HG02943 (cell line): Measurements from ENCODE around the gene SLC35G4.
"Not testable (repeated sequence)": the region's sequence is repeated elsewhere in the genome, so short reads cannot be mapped to it uniquely, and the experiment has no call there.

Experiments used
- ATAC-seq: cut with Tn5 transposase; IDR thresholded peaks from one replicate; pipeline ENCODE4 v1.9.1; 2021; ENCODE audit warnings: mild to moderate bottlenecking, low read depth, moderate library complexity; ENCODE audit not compliant: unreplicated experiment

The SLC35G4 gene

DNA sequence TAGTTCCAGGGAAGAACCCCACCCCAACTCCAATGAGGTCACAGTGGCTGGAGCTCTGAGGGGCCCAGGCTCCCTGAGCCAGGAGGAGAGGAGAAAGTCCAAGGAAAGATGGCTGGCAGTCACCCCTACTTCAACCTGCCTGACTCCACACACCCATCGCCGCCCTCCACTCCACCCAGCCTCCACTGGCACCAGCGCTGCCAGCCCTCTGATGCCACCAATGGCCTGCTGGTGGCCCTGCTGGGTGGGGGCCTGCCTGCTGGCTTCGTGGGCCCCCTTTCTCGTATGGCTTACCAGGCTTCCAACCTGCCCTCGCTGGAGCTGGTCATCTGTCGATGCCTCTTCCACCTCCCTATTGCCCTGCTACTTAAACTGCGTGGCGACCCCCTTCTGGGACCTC, at the start of gene SLC35G4:
Gene SLC35G4 (plus strand): TSS at position 109 of the 400 bp plus-strand sequence. CDS start 0 bp downstream, at position 109.
- ATAC-seq, result not testable (repeated sequence)

DNA sequence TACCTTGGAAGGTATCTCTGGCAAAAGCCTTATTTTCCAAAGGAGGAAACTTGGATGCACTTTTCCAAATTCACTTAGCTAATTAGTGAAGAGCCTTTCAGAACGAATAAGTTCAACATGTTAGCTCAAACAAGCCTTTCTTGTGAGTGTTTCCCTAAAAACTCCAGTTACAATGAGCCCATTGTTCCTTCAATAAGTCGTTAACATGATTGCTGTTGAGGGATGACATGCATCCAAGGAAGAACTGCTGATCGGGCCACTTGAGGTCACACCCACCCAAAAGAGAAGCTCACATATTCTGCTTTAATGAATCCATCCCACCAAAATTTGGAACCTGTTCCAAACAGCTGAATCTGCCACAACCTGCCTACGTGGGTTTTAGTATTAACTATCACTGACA, 48.1 kb upstream of the SLC35G4 start:
- ATAC-seq, result no peak

DNA sequence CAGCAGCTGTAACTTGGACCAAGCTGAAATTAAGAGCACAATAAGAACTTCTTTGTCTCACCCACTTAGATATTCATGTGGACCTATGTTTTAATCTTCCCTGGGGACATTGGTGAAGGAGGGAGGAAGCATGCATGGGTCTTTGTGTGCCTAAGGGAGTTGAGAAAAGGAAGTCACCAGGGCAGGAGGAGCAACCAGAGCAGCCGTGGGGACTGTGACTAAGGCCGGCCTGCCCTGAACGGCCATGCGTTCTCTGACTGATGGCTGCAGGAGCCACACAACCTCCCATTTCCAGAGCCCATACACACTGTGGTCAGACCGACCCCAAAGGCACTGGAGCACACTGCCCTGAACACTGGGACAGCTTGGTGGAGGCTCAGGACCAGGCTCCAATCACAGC, 43.7 kb upstream of the SLC35G4 start:
- no peak for ATAC-seq

DNA sequence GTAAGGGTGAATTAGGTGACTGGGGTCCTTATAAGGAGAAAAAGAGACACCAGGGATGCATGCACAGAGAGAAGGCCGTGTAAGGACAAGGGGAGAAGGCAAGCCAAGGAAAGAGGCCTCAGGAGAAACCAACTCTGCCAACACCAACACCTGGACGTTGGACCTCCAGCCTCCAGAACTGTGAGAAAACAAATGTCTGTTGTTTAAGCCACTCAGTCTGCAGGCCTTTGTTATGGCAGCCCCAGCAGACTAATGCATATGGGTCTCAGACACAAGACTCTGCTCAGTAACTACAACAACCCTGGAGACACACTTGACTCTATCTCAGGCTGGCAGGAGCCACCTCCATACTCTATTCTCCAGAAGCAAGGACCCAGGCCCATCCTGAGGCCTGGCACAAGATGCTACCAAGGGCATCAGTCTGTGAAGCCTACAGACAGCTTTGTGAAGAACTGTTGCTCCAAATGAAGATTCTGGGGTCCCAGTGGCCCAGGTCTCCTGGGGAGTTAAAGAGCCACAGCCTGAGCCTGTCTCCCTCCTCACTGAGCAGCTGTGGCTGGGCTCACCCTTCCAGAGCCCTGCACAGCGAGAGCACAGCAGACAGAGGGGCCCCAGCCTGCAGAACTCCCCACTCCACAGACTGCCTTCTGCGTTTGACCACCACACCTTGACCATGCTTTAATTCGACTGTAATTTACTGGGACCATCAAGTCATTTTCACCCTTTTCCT, 43.0 kb upstream of the SLC35G4 start:
- ATAC-seq, result no peak

DNA sequence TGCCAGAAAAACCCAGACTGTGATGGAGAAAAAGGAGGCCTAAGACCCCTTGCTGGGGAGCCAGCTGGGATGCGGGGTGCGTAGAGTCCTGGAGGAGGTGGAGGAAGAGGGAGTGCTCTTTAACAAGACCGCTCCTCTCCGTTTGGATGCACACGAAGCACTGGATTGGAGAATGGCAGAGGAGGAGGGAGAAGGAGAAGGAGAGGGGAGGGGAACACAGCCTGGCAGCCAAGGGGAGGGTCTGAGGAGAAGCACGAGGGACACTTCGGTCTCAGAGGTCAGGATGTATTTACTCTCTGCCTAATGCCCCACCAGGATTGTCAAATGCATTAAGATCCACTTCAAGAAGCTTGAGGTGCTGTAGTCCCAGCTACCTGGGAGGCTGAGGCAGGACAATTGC, 42.0 kb upstream of the SLC35G4 start:
- ATAC-seq, result no peak

DNA sequence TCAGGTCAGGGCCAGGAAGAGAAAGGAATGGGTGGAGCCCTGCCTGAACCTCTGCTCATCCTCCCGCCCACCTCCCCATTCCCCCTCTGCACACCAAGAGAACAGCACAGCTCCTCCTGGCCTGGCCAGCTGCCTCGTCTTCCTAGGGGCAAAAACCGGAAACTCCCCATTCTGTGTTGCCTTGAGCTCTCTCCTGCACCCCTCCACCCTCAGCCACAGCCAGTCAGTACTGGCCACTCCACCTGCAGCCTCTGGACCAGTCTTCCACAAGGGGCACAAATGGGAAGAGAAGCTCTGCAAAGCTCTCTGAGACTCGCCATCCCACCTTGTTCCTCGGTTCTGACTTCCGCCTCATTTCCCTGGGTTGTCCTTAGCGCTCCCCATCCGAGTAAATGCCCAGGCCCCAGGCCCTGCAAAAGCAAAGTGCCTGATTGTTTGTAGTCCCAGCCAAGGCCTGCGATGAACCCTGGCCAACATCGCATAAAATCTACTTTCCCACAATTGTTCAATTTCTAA, 39.3 kb upstream of the SLC35G4 start:
- no peak for ATAC-seq

DNA sequence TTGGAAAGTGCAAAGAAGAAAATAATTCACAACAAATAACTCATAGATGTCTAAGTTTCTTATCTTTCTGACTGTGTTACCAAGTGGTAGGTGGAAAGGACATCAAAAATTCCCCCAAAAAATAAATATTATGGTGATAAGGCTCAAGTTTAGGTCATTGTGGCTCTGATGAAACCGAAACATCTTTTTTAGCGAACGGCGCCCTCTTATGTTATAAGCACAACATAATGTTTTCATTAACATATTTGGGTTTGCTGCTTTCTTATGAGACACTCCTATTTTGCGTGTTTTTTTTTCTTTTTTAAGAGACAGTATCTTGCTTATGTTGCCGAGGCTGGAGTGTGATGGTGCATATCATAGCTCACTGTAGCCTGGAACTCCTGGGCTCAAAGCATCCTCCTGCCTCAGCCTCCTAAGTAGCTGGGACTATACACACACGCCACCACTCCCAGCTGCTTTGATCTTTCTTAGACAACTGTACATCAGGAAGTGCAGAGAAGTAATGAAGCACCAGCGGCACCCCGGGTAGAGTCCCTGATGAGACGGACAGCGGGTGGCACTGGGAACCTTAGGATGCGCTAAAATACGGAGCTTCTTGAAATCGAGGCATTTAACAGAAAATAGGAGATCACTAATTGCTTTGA, 38.5 kb upstream of the SLC35G4 start:
- no peak for ATAC-seq

DNA sequence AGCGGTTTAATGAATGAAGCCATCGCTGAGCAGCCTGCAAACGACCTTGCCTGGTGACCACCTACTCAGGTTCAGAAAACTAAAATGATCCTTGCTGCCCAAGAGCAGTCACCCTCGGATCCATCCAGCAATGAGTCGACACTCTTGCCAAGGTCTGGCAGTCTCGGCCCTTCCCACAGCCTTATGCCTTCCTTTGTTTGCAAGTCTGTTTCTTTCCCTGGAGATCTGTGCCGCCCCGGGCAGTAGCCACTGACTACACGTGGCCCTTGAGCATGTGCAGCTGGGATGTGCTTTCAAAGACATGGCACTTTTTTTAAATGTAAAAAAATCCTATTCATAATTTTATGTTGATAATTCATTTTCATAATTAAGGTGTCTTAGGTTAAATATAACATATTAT, 37.2 kb upstream of the SLC35G4 start:
- no peak for ATAC-seq

DNA sequence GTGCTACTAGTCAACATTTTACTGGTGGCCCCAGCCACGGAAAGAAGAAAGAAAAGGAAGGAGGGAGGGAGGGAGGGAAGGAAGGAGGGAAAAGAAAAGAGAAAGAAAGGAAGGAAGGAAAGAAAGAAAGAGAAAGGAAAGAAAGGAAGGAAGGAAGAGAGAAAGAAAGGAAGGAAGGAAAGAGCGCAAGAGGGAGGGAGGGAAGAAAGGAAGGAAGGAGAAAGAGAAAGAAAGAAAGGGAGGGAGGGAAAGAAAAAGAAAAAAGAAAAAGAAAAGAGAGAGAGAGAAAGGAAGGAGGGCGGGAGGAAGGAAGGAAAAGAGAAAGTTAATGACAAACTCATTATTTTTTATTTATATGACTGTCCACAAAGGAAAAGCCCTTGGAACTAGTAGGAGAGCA, 34.9 kb upstream of the SLC35G4 start:
- ATAC-seq, result no peak

DNA sequence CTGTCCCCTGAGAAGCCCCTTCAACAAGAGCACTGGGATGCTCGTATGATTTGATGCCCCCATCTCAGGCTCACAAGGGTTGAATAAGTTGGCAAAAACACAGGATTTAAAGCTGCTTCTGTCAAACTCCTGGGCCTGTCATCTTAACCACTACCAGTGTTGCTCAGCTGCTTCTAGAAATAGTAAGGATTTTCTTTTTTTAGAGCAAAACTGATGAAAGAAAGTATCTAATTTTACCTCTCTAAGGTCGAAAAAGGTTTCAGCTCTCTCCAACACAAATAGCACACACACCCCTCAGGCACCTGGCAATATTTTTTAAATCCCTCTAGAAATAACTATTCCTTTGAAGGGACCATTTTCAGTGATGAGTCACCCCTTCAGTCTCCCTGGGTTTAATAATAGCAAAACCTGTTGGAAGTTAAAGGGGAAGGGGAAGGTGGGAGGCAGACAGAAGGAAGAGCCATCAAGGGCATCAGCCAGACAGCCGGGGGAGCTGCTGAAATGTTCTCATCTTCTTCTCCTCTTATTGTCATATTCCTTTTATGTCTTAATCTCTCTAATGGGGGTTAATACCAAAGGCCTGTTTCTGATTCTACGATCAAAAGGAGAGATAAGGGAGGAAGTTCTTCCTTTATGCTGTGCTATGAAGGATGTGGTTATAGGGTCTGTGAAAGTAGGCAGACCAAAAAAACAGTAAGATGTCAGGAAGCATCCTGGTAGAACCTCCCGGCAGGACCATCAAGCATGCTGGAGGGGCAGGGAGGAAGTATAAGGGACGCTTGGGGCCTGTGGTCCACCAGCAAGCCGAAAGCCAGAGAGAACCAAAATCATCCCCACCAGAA, 31.9 kb upstream of the SLC35G4 start:
- ATAC-seq, result no peak

DNA sequence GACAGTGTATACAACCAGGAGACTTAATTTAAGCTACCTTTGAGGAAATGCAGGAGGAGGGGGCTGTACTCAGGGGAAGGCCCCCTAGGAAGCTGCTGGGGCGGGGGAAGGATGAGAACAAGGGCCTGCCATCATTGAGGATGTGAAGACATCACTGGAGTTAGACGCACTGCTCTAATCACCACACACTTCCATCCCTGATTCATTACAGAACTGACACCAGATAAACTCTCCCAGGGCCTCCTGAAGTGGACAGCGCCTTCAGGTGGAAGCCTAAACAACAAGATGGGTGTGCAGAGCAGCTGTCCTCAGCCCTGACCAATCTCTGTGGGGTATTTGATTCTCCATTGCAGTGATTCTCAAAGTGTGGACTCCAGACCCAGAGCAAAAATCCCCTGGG, 30.6 kb upstream of the SLC35G4 start:
- ATAC-seq, result no peak

DNA sequence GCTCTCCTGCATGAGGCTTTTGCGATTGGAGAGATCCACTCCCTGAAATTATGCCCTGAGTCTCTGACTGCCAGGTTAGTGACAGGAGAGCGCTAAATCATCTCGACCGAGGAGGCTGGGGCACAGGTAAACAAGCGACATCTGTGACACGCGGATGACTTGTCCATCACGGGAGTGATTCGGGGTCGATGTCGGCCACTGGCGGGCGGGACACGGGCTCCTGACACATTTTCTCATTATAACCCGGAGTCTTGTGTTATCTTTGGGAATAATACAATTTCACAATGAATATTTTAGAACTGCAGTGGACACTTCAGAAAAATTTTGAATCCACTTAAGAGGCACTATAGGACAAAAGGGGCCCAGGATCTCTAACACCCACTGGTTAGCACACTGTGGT, 29.5 kb upstream of the SLC35G4 start:
- ATAC-seq, result no peak

DNA sequence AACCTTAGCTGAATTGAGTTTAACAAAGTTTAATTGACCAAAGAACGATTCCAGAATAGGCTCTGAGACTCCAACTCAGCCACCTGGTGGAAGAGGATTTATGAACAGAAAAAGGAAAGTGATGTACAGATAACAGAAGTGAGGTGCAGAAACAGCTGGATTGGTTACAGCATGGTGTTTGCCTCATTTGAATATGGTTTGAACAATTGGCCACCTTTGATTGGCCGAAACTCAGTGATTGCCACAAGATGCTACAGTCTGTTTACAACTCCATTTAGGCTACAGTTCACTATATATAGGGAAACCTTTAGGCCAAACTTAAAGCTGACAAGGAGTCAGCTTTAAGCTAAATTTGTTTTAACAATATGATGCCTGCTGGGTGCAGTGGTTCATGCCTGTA, 28.1 kb upstream of the SLC35G4 start:
- no peak for ATAC-seq

DNA sequence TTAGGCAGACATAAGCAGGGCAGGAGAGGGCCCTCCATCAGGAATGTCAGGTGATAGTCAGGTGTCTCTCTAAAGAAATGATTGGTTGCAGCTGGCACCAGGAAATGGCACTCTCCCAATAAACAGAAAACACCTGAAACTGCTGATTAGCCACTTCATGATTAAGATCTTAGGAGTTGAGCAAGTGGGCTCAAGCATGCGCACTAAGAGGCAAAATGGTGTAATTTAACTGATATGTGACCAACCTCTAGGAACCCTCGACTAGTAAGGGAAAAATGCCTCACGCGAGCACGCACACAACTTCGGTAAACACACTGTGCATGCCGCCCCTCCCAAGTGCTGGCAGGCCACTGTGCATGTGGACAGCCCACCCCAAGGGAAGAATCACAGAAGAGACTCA, 23.8 kb upstream of the SLC35G4 start:
- no peak for ATAC-seq

DNA sequence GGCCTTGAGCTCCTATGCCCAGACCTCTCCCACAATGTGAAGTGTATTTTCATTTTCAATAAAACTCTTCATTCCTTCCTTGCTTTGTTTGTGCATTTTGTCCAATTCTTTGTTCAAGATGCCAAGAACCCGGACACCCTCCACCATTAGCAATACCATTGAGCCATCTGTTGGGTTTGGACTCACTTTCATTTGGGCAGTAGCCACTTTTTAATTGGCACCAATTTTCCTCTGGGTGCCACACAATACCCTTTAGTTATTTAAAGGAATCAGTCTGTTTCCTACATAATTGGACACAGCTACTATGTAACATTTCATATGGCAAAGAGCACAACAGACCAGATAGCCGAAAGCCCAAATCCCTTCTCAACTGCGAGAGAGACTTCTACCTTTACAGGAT, 22.5 kb upstream of the SLC35G4 start:
- ATAC-seq, result no peak

DNA sequence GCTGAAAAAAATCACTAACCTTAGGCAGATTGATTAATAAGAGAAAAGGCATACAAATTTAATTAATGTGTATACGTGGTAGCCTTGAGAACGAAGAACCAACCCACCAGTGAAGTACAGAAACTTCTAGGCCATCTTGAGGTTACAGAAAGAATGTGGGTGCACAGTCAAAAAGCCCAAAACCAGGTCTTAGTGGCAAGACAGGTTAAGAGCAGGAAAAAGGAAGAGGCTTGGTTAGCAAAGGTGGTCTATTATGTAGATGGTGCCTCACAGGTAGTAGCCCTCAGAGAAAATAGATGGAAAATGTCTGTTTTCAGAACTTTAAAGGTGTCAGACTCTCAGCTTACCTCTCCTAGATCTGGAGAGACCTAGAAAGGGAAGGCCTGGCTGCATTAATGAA, 22.0 kb upstream of the SLC35G4 start:
- ATAC-seq, result no peak

DNA sequence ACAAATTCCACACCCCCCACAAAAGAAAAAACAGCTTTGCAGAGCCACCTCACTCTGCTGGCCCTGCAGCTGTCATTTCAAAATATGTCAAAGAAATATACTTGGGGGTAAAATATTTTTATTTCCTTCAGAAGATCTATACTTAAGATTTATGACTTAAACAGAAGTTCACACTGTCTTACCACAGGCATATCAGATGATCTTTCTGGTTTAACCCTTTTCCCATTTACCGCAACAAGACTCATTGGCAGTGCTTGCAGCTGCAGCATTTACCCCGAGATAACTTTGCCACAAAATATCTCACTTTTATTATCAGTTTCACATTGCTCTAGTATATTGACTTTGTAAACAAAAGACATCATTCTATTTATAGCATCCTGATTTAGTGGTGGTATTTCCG, 21.6 kb upstream of the SLC35G4 start:
- ATAC-seq, result no peak

DNA sequence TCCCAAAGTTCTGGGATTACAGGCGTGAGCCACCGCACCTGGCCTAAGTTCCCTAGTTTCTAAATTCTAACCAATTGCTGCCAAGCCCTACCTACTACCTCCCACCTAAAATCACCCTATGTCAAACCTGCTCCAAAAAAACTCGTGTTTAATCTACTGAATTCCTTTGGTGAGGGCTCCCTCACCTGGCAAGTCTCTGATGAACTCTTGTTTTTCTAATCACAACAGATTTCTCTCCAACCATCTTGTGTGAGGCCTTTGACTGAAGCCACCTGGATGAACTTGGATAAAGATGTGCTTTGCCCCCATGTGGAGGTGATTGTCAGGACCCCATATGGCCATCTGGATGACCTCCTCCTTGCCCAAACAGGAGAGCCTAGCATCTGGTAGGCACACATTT, 17.4 kb upstream of the SLC35G4 start:
- no peak for ATAC-seq

DNA sequence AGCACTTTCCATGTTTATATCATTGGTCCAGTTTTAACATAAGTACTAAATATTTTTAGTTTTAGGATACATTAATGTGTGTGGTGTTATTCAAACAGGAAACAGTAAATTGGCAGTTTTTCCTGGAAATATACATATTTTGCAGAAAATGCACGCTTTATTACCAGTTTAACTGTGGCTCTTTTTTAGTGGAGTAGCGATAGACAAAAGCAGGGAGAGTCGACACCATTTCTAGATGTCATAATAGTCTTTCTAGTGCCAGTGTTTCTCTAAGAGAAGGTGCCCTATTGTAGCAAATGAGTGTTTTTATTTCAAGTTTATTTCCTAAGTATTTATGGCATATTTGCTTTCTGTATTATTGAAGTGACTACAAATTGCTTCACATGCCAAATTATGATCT, 9.1 kb upstream of the SLC35G4 start:
- no peak for ATAC-seq

DNA sequence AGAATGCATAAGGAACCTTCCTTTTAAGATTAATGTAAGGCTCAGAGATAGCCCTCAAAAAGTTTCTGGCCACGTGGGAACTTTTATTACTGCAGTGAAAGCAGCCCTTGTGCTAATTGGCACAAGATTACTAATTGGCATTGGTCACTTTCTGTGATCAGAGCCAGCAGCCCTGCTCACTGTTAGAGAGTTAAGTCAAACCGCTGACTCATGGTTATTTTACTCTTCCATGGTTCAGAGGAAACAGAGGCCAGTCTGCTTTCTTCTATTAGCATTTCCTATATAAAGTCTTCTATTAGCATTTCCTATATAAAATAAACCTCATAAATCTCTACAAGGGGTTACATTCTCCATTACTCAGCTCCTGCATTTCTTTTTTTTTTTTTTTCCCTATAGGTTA, 1.5 kb upstream of the SLC35G4 start:
- ATAC-seq, result no peak

DNA sequence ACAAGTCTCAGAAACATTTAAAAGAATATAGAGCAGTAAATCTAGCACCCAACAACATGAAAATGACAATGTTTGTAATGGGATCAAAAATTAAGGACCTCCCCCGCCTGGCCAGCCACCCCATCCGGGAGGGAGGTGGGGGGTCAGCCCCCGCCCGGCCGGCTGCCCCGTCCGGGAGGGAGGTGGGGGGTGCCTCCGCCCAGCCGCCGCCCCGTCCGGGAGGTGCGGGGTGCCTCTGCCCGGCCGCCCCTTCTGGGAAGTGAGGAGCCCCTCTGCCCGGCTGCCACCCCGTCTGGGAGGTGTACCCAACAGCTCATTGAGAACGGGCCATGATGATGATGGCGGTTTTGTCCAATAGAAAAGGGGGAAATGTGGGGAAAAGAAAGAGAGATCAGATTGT, 778 bp upstream of the SLC35G4 start:
- not testable (repeated sequence) for ATAC-seq
